ENCODE results near the gene MOBP.
A peak's percentile ranks its signal among the peaks of the same experiment; 100 is the strongest.

The MOBP gene

DNA sequence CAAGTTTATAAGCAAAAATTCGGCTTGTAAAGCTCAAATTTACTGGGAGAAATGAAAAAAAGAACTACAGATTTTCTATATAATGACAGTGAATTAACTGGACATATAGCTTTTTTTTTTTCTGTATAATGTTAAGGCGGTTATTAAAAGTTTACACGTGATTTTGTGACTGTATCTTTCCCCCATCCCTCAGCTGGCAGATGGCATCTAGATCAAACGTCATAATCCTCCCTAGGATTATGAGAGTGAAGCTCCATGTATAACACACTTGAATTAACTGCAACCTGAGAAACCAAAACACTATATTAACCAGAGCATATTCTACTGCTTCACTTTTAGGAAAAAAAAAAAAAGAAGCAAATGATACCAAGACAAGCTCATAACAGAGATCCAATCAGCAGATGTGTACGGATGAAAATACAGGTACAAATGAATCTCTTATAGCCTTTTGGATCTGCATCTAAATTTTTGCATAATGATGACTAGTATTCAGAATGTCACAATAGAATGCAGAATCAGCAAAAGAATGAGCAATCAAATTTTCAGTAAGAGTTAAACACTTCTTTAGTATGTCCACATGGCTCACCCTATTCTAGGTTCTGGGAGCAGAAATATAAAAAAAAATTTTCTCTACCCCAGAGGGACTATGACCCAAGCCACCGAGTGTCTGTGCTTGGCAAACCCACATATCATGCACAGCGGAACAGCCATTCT is 12.4 kb downstream of the MOBP start:
- no peak for TF ChIP-seq JUND (IDR thresholded peaks at IDR 0.05; ENCODE audit: low read depth)
- in situ Hi-C loops (cut with HindIII; ENCODE audit: low pct_unique_long_range_greater_than_20kb, low sequenced_read_pairs) = no loop called here
- DNase-seq (ENCODE audit: low read depth in 1 of 2, low spot score in 1 of 2) = no peak

- no peak for DNase-seq (ENCODE audit: low read depth in 1 of 2, low spot score in 1 of 2)
- in situ Hi-C loops (cut with HindIII; ENCODE audit: low pct_unique_long_range_greater_than_20kb, low sequenced_read_pairs) = no loop called here
- no peak for TF ChIP-seq JUND (IDR thresholded peaks at IDR 0.05; ENCODE audit: low read depth)
These were observed 18.1 kb downstream of the MOBP start for GRCh38 chr3:39485547-39485946.

DNA sequence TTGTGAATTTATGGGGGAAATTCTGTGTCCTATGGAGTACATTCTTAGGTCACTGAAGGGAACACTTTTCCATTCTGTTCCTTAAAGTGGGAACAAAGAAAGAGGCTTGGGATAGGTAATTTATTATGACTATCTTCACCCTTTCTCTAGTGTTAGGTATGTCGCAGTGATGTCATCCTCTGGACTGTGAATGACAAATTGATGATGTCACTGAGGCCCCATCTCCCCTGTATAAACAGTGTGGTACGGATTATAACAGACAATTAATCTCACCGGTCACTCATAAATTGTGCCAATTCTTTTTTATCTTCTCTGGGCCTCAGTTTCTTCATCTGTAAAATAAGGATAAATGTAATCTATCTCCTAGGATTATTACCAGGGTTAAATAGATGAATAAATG is 23.5 kb downstream of the MOBP start:
- in situ Hi-C loops (cut with HindIII; ENCODE audit: low pct_unique_long_range_greater_than_20kb, low sequenced_read_pairs) = no loop called here
- no peak for DNase-seq (ENCODE audit: low read depth in 1 of 2, low spot score in 1 of 2)
- no peak for TF ChIP-seq JUND (IDR thresholded peaks at IDR 0.05; ENCODE audit: low read depth)

GRCh38 chr3:39491733-39492350 is 24.4 kb downstream of the MOBP start:
- TF ChIP-seq JUND (IDR thresholded peaks at IDR 0.05; ENCODE audit: low read depth) = no peak
- DNase-seq (ENCODE audit: low read depth in 1 of 2, low spot score in 1 of 2) = no peak
- in situ Hi-C loops (cut with HindIII; ENCODE audit: low pct_unique_long_range_greater_than_20kb, low sequenced_read_pairs) = no loop called here

GRCh38 chr3:39494781-39495180 is 27.3 kb downstream of the MOBP start:
- DNase-seq (ENCODE audit: low read depth in 1 of 2, low spot score in 1 of 2) = no peak
- no peak for TF ChIP-seq JUND (IDR thresholded peaks at IDR 0.05; ENCODE audit: low read depth)
- in situ Hi-C loops (cut with HindIII; ENCODE audit: low pct_unique_long_range_greater_than_20kb, low sequenced_read_pairs) = no loop called here

DNA sequence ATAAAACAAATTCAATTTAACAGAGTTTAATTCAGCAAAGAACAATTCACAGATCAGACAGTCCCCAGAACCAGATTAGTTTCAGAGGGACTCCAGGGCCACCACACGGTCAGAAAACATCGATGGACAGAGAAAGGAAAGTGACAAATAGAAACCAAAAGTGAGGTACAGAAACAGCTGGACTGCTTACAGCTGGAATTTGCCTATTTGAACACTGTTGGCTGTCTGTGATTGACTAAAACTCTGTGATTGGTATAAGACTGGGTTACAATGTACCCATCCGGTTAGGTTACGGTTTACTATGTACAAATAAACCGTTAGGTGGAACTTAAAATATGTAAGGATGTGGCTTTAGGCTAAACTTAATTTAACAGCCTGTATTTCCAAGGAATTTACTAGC is 30.3 kb downstream of the MOBP start:
- peak in 1 of 2 experiments; percentile 20 for DNase-seq (ENCODE audit: low read depth in 1 of 2, low spot score in 1 of 2)
- in situ Hi-C loops (cut with HindIII; ENCODE audit: low pct_unique_long_range_greater_than_20kb, low sequenced_read_pairs) = no loop called here
- no peak for TF ChIP-seq JUND (IDR thresholded peaks at IDR 0.05; ENCODE audit: low read depth)

GRCh38 chr3:39499651-39500273 is 32.3 kb downstream of the MOBP start:
- in situ Hi-C loops (cut with HindIII; ENCODE audit: low pct_unique_long_range_greater_than_20kb, low sequenced_read_pairs) = no loop called here
- TF ChIP-seq JUND (IDR thresholded peaks at IDR 0.05; ENCODE audit: low read depth) = no peak
- DNase-seq (ENCODE audit: low read depth in 1 of 2, low spot score in 1 of 2) = peak in 1 of 2 experiments; percentile 43

DNA sequence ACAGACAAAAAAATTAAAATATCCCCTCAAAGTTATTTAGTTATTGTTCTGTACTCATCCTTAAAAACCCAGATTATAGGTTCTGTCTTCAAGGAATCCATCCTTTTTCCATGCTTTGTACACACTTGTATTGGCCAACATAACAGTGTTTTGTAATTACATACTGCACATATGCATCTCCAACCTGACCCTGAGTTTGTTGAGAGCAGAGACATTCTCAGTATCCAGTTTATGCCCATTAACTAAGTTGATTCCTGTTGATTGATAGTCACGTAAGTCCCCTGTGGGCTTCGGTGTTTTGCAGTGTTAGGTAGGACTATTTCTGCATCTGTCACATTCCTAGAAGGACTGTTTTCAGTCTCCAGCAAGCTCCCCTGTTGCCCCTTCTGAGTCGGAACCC is 33.6 kb downstream of the MOBP start:
- in situ Hi-C loops (cut with HindIII; ENCODE audit: low pct_unique_long_range_greater_than_20kb, low sequenced_read_pairs) = no loop called here
- no peak for TF ChIP-seq JUND (IDR thresholded peaks at IDR 0.05; ENCODE audit: low read depth)
- DNase-seq (ENCODE audit: low read depth in 1 of 2, low spot score in 1 of 2) = no peak

- TF ChIP-seq JUND (IDR thresholded peaks at IDR 0.05; ENCODE audit: low read depth) = no peak
- in situ Hi-C loops (cut with HindIII; ENCODE audit: low pct_unique_long_range_greater_than_20kb, low sequenced_read_pairs) = no loop called here
- no peak for DNase-seq (ENCODE audit: low read depth in 1 of 2, low spot score in 1 of 2)
These were observed 34.7 kb downstream of the MOBP start for GRCh38 chr3:39501968-39502837.

GRCh38 chr3:39502838-39503145 is 35.3 kb downstream of the MOBP start:
- in situ Hi-C loops (cut with HindIII; ENCODE audit: low pct_unique_long_range_greater_than_20kb, low sequenced_read_pairs) = no loop called here
- no peak for DNase-seq (ENCODE audit: low read depth in 1 of 2, low spot score in 1 of 2)
- no peak for TF ChIP-seq JUND (IDR thresholded peaks at IDR 0.05; ENCODE audit: low read depth)

- TF ChIP-seq JUND (IDR thresholded peaks at IDR 0.05; ENCODE audit: low read depth) = no peak
- in situ Hi-C loops (cut with HindIII; ENCODE audit: low pct_unique_long_range_greater_than_20kb, low sequenced_read_pairs) = no loop called here
These were observed 38.6 kb downstream of the MOBP start for GRCh38 chr3:39505866-39506742.

GRCh38 chr3:39506863-39507262 is 39.4 kb downstream of the MOBP start:
- in situ Hi-C loops (cut with HindIII; ENCODE audit: low pct_unique_long_range_greater_than_20kb, low sequenced_read_pairs) = no loop called here

More at GRCh38 chr3:39505866-39506742, 38.6 kb downstream of the MOBP start:
- DNase-seq (ENCODE audit: low read depth in 1 of 2, low spot score in 1 of 2) = no peak

More at GRCh38 chr3:39506863-39507262, 39.4 kb downstream of the MOBP start:
- no peak for TF ChIP-seq JUND (IDR thresholded peaks at IDR 0.05; ENCODE audit: low read depth)
- no peak for DNase-seq (ENCODE audit: low read depth in 1 of 2, low spot score in 1 of 2)

Data from T47D (cell line).